GM18861 (cell line): Measurements from ENCODE around the gene KRT4.
"Not testable (repeated sequence)": the region's sequence is repeated elsewhere in the genome, so short reads cannot be mapped to it uniquely, and the experiment has no call there.

Source experiments
- ATAC-seq: cut with Tn5 transposase; IDR thresholded peaks from one replicate; pipeline ENCODE4 v1.9.1; 2021; ENCODE audit not compliant: unreplicated experiment

The KRT4 gene

DNA sequence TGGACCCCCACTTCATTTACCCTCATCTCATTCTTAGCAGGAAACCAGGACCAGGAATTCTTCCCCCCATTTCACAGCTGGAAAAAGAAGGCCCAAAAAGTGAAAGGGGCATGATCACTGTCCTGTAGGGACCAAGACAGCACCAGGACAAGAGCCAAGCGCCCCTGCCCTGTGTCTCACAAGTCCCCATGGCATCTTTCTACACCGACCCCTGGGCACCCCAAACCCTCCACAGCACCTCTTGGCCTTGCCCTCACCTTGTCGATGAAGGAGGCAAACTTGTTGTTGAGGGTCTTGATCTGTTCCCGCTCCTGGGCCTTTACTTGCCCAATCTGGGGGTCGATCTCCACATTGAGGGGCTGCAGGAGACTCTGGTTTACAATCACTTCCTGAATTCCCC is 37.5 kb downstream of the KRT4 start:
- no peak for ATAC-seq

DNA sequence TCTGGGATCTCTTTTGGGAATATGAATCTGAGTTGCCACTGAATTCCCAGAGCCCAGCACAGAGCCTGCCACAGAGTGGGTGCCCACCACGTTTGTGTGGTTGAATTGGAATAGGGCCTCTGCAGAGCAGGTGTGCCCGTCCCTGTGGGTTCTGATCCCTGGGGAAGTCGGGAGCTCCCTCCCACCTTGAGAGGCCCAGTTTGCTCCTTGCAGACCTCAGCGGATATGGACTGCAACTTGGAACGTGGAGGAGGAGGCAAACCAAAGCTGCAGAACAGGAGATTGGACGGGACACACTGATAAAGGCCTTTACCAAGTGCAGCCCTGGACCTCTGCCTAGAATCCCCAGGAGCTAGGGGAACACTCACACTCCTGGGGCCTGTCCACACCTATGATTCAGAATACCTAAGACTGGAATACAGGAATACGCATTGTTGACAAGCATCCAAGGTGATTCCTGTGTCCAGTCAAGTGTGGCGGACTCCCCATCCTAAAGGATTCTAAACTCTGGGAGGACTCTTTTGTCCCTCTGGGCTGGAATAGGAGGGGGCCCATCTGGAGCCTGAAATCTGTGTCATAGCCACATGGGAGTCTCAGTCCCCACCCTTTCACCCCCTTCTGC is 39.2 kb downstream of the KRT4 start:
- ATAC-seq, result no peak

DNA sequence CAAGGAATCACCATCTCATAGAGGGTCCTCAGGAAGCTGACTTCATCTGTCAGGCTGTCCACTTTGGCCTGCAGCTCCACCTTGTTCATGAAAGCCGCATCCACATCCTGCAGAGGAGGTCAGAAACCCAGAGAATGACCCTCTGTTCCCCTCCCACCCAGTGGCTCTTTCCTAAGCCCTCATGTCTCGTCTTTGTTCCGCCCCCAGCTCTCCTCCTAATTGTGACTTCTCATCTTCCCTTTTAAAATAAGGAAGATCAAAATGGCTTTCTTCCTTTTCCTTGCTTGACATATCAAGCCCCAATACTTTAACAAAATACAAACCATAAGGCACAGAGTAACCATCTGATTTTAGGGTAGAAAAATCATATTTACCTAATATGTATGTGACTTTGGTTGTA is 41.1 kb downstream of the KRT4 start:
- no peak for ATAC-seq

DNA sequence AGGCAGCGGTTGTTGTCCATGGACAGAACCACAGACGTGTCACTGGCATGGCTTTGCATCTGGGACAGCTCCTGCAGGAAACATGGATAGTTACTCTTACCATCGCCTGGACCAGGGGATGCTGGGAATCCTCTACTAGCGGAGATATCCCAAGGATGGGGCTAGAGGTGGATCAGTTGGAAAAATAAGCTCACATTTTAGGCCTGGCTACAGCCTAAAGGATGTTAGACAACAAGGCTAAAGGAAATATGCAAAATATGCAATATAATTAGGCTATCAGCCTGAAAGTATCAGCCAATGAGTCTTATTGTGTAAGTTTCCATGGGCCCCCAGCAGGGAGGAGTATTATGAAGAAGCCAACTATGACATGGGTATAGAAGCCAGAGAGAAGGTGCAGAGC is 41.7 kb downstream of the KRT4 start:
- no peak for ATAC-seq

DNA sequence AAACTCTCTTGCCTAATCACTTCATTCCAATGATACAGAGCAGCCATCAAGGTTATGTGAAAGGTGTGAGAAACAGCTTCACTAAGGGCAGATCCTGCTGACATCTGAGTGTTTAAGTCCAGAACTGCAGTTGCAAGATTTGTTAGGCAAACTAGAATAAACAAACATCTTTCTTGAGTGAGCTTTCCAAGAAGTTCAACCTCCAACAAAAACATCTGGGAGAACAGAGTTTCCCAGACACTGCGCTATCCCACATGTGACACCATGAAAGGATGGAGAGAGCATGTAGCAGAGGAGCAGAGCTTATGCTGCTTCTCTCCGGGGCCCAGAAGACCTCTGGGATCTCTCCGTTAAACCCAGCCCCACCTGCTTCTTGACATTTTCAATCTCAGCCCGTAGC is 42.4 kb downstream of the KRT4 start:
- ATAC-seq, result no peak

DNA sequence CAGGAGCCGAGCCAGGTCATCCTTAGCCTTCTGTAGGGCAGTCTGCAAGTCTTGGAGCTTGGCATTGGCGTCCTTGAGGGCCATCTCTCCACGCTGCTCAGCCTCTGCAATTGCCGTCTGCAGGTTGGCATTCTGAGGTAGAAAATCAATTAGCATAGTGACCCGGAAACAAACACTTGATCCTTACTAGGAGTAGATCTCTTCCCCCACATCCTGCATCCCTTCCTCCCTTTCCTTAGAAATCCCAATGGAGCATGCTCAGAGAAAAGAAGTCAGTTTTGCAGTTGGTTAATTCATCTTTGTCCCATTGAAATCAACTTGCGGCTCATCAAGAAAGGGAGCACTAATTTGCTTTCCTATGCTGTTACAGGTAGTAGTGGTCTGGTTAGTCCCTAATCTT is 42.8 kb downstream of the KRT4 start:
- ATAC-seq, result no peak

DNA sequence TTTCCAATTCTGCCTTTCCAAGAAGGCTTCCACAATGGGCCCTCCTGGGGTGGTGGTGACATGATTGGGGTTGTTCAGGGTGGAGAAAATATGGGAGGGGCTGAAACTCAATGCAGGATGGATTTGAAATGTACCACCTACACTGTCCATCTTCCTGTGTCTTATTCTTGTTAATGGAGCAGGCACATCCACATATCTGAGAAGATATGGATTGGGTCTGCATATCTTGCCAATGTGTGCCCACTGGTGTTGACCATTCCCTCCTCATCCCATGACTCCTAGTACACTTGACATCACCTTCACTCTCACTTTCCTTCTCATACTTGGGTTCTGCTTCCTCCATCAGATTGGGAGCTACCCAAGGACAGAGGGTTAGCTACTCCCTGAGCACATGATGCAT is 44.0 kb downstream of the KRT4 start:
- no peak for ATAC-seq

DNA sequence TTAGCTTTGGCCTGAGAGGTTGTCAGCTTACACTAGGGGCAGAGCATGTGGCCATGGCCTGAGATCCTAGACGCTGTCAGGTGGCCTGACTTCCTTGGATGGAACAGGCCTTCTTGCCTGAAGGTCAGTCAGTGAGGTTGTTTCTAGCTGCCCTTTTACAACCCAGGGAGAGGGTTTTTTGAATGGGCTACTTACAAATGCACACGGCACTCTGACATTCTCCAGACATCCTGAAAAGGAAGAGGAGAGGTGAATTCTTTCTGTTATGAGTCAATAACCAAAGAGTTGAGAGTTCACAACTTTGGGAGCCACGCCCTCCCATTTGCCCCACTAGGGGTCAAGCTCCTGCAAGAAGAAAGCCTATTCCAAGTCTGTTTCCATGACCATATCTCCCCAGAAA is 44.6 kb downstream of the KRT4 start:
- no peak for ATAC-seq

DNA sequence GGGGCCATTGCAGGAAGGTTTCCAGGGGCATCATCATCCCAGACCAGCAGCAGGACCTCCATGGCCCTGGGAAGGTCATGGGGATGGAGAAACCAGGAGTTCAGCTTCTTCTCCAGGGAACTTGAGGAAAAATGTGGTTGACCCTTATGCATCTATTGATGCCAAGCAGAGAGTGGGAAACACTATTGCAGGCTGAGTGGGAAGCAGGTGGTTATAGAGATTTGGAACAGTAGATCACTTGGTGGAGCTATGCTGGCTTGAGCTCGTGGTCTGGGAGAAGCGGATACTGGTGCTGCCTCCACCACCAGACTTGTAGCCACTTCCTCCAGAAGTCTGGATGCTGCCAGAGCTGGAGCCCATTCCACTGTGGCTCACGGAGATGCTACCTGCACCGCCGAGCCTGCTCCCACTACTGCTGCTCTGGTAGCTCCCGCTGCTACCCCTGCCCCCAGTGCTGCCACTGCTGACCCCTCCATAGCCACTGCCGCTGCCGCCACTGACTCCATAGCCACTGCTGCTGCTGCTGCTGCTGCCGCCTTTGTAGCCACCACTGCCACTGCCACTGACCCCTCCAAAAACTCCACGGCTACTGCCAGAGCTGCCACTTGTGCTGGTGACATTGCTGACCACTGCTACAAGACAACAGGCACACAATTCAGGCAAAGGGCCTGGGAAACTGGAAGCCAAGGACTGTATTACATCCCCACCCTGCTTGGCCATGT is 45.3 kb downstream of the KRT4 start:
- ATAC-seq, result no peak

DNA sequence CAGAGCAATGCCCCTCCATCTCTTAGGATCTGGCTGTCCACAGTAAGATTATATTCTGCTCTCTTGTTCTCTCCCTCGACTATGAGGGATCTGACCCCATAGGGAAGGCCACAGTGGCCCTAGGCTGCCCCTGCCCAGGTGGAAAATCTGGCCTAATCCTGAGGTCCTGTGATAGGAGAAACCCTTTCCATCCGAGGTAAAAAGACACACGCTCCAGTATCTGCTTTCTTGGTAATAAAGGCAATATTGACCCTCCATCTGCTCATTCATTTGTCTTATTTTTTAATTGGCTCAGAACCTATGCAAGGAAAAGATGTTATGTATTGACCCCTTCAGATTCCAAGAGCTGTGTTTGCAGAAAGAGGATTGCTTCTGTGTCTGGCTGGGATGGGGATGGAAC is 46.5 kb downstream of the KRT4 start:
- ATAC-seq, result no peak

DNA sequence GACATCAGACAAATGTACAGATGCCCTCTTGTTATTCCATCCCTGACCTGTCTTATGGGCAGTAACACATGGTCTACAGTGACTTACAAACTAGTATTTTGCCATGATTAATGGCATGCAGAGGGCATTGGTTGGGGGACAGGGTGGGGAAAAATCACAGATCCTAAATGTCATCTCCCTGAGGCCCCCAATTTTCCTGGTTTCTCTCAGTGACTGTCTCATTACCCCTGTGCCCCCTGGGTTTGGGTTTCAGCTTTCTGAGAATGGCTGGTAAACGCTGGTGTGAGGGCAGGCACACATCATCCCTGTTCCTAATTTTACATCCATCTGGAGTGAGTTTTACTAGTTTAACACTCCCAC is 46.9 kb downstream of the KRT4 start:
- ATAC-seq, result no peak

DNA sequence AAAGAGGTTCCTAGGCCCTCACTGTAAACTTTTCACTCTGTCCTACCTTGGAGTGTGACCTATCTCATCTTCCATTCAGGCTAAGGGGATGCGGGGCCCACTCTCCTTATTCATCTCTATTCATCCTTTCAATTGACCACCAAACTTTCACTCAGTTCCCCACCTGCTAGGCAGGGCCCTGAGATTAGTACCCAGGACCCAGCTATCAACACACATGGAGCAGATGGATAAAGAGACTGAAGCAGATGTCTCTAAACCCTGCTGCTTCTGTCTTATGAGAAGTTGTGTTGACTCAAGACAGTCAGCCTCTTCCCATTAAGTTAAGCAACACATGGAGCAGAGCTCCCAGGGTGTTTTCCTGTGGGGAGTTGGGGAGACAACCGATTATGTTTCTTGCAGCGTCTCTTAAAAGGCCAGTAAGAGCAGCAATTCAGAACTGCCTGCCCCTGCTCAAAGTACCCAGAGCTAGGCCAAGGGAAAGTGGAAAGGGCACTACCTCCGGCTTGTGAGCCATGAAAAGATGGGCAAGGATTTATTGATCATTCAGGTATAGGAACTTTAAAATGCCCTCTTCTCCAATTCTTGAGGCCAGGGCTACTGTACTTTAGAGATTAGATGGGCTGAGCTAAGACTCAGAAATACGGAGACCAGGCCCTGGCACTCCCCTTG is 47.4 kb downstream of the KRT4 start:
- no peak for ATAC-seq

DNA sequence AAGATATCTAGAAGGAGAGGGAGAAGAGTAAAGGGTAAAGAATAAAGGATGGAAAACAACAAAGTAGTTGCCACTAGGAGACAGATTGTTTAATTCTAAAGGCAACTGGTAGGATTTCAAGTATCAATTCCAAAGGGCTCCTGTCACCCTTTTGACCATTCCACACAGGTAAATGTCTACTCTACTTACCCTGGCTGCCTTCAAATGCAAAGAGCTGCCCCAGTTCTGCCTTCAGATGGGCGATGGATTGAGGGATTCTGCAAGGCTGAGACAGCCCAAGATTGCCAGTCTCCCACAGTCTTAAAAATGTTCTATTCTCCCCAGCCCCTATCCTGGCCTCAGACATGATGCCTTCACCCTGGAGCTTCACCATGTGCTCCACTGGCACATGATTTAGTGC is 48.2 kb downstream of the KRT4 start:
- ATAC-seq, result no peak

DNA sequence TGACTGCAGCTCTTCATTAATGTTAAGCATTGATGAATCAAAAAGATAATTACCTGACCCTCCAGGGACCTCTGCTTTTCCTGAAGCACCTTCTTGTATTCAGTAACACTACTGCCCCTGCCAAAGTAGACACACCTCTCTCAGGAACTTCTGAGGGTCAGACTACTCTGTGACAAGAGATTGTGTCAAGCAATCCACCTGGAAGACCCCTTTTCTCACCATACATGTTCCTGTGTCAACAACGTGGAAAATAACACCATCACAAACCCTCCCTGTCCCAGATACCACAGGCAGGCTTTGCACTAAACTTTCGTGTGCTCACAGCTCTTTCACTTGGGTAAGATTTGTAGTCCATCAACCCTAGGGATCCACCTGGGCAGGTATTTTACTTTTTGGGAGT is 49.9 kb downstream of the KRT4 start:
- ATAC-seq, result no peak

DNA sequence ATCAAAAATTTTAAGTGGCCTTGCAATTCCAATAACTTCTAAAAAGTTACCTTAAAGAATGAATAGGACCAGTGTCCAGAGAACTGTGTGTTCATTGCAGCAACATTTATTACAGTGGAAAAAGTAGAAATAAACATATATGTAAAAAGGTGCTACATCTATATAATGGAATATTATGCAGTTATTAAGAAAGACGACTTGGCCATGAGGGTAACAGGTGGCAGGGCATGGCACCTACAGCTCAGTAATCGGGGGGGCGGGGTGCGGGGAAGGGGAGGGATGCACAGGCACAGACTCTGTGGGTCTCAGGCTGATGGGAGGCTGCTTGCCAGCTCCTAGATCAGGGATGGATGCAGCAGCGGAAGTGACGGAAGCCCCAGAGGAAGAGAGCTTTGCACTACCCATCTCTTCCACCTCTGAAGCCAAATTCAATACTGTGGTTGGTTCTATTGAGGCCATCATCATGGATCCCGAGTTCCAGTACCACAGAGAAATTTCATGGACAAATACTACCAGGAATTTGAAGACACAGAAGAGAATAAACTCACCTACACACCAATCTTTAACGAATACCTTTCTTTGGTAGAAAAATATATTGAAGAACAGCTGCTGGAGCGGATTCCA is 50.8 kb downstream of the KRT4 start:
- no peak for ATAC-seq

DNA sequence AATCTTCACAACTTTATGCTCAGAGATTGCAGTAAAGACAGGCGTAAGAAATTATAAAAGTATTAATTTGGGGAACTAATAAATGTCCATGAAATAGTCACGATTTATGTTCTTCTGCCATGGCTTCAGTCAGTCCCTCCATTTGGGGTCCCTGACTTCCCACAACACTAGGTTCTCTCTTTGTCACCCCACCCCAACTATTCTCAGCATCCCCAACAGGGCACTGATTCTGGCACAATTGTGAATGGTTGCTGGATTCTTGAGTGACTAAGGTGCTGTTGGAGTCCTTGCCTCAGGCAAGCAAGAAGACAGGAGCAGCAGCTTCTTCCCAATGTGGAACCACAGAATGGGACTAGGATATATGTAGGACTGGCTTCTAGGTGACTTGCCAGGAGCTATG is 52.1 kb downstream of the KRT4 start:
- no peak for ATAC-seq

DNA sequence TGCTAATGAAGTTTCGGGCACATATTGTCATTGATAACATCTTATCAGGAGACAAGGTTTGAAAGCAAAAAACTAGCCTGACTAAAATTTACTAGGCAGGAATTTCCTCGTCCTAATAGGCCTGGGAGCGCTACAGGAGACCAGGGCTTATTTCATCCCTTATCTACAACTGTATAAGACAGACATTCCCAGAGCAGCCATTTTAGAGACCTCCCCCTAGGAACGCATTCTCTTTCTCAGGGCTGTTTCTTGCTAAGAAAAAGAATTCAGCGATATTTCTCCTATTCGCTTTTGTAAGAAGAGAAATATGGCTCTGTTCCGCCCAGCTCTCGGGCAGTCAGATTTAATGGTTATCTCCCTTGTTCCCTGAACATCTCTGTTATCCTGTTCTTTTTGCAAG is 52.7 kb downstream of the KRT4 start:
- ATAC-seq, result not testable (repeated sequence)

DNA sequence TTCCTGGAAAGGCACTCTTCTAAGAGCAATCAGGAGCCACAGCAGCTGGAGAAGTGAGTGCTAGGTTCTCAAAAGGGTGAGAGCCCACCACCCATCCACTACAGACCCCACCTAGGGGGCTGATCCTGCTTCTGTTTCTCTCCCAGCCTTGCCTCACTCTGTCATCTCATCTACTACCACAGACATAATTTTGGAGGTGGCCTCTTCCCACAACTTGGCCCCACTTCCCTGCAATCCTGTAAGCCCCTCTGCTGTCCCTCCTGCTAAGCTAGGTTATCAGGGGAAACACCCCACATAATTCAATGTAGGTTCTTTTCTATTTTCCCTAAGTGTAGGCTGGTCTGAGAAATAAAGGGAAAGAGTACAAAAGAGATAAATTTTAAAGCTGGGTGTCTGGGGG is 53.3 kb downstream of the KRT4 start:
- no peak for ATAC-seq

DNA sequence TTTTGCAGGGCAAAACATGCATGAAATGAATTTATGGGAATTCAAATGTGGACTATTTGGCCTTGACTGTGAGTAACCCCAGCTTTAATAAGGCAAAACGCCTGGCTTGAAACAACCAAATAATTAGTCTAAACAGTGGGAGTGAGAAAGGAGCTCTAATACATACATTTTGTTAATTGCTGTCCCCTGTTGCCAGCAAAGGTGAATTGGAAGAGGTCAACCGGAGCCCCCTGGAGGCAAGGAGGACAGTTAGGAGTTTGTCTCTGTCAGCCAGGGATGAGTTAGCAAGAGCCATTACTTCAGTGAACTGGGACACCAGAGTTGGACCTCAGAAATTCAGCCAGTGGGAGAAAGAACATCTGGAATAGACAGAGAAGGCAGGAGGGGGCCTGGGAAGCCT is 54.2 kb downstream of the KRT4 start:
- ATAC-seq, result no peak

DNA sequence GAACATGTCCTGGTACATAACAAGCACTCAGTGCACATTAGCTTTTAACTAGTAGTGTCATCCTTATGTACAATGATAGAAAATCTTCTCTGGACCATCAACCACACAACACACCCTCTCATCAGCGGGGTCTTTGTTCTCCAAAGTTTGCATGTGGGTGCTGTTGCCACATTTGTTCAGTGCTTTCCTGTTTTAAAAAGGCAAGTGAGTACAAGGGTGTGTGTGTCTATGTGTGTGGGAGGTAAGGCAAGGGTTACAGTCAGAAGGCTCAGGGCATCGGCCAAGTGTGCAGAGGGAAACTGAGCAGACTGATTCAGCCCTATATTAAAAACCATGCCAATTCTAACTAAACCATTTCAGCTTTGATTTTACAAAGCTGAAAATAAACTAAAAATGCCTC is 54.7 kb downstream of the KRT4 start:
- ATAC-seq, result no peak

DNA sequence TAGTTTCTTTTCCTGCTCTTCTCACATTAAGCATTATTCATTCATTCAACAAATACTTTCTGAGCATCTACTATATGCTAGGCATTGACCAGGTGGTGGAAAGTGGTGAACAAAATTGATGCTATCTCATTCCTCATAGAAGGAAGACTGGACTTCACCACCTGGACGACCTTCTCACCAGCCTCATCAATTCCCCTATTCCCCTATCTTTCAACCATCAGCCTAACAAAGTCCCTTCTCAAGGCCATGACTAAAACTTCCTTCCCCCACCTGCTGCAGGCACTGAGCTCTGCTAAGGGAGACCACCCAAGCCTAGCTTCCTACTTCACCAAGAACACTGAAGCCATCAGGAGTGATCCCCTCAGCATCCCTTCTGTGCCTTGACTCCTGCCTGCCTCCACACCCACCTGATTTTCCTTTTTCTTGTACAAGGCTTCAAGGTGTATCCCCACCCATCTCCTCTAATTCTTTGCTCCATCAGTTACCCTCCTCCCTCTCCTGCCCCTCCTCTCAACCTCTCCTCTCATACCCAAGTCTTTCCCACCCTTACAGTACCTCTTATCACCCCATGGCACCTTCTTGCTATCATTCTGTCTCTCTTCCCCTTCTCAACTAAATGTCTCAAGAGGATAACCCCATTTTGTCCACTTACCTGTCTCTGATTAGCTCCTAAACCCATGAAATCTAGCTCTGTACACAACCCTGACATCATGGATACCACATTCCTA is 56.3 kb downstream of the KRT4 start:
- no peak for ATAC-seq
